K562 (cell line): ENCODE measurements around the gene BCL11A. TPM values are rescaled to one million over a fixed set of nuclear protein-coding genes. Genes with fewer than 3 reads are reported as not detected.

Experiments
- FOXJ2 ChIP-seq: fragments of 200-800 bp; sonication (Bioruptor generic); IDR thresholded peaks from 2 replicates; pipeline ENCODE4 v1.6.1; 2016; ENCODE audit warnings: missing genetic modification characterization, missing compliant biosample characterization
- LARP7 ChIP-seq: fragments of 450-650 bp; IDR thresholded peaks from 2 replicates; pipeline ENCODE4 v1.6.1; 2016
- NFATC3 ChIP-seq: fragments of 450-650 bp; IDR thresholded peaks from 2 replicates; pipeline ENCODE4 v1.6.1; 2017; ENCODE audit warnings: mild to moderate bottlenecking
- NFXL1 ChIP-seq: fragments of 450-650 bp; formaldehyde crosslinking; IDR thresholded peaks from 2 replicates; pipeline ENCODE4 v1.4.0; 2021; ENCODE audit warnings: mild to moderate bottlenecking
- RBM14 ChIP-seq: fragments of 200-400 bp; formaldehyde crosslinking; IDR thresholded peaks from 2 replicates; pipeline ENCODE4 v1.6.1; 2018; ENCODE audit warnings: low read depth, mild to moderate bottlenecking, low read length, moderate library complexity, borderline replicate concordance; ENCODE audit not compliant: insufficient read depth
- polyA plus RNA-seq, 8 experiments: library from polyadenylated mRNA; depleted of rRNA in 4 of 8; stranded (reverse) in 5 of 8; unstranded in 3 of 8; fragments of >200 nt; fragmentation: Nextera tagmentation in 2 of 8; fragmentation: Illumina TruSeq in 1 of 8; extraction: Ambion mirVana in 2 of 8; extraction: Trizol in 1 of 8; gene quantifications; 2 replicates each; pipeline versions ENCODE4 v1.2.1 to v1.2.3, GENCODE V29; 2011 to 2014; ENCODE audit warnings: inconsistent platforms in 1 of 8, missing spikeins in 1 of 8
- total RNA-seq, 7 experiments: library from RNA; depleted of rRNA in 6 of 7; stranded (reverse); fragments of >200 nt in 6 of 7; fragmentation: Illumina TruSeq in 2 of 7; extraction: Trizol in 2 of 7; gene quantifications; 2 replicates each; pipeline versions ENCODE4 v1.2.1 to v1.2.3, GENCODE V29; 2011 to 2021; ENCODE audit warnings: low replicate concordance in 1 of 7
- TF ChIP-seq, protein P1 (sequence below), 3 experiments: fragments of 200-800 bp in 1 of 3; fragments of 250-450 bp in 1 of 3; fragments of 450-650 bp in 1 of 3; sonication (Bioruptor Pico) in 1 of 3; sonication (Bioruptor generic) in 1 of 3; formaldehyde crosslinking in 1 of 3; IDR thresholded peaks; 2 replicates each; pipeline versions ENCODE4 v1.6.1 to v1.8.0; 2016 to 2022; ENCODE audit warnings: mild to moderate bottlenecking in 2 of 3, missing genetic modification characterization in 2 of 3, missing compliant biosample characterization in 1 of 3, moderate library complexity in 1 of 3
- TF ChIP-seq, protein P2 (sequence below), 2 experiments: fragments of 450-650 bp; IDR thresholded peaks; 2 replicates each; pipeline ENCODE4 v1.6.1; 2016; ENCODE audit warnings: mild to moderate bottlenecking in 2 of 2, borderline replicate concordance in 1 of 2, low read depth in 1 of 2, moderate library complexity in 1 of 2
- TF ChIP-seq, protein P3 (sequence below): IDR thresholded peaks from 2 replicates; pipeline ENCODE4 v1.6.1; 2014; ENCODE audit warnings: antibody characterized with exemption
- TF ChIP-seq, protein P4 (sequence below): fragments of 450-650 bp; formaldehyde crosslinking; IDR thresholded peaks from 2 replicates; pipeline ENCODE4 v1.4.0; 2020; ENCODE audit warnings: mild to moderate bottlenecking
- TF ChIP-seq, protein P5 (sequence below): sonication (generic); formaldehyde crosslinking; IDR thresholded peaks from 2 replicates; pipeline ENCODE4 v1.5.0; 2020; ENCODE audit warnings: missing genetic modification reagents

The BCL11A gene
- total and polyA plus RNA-seq, 9 of the 15 experiments (the other 6 are each of a cell fraction or from before 2014, with no cell fraction given), result 0.13 TPM; not detected in 8

DNA sequence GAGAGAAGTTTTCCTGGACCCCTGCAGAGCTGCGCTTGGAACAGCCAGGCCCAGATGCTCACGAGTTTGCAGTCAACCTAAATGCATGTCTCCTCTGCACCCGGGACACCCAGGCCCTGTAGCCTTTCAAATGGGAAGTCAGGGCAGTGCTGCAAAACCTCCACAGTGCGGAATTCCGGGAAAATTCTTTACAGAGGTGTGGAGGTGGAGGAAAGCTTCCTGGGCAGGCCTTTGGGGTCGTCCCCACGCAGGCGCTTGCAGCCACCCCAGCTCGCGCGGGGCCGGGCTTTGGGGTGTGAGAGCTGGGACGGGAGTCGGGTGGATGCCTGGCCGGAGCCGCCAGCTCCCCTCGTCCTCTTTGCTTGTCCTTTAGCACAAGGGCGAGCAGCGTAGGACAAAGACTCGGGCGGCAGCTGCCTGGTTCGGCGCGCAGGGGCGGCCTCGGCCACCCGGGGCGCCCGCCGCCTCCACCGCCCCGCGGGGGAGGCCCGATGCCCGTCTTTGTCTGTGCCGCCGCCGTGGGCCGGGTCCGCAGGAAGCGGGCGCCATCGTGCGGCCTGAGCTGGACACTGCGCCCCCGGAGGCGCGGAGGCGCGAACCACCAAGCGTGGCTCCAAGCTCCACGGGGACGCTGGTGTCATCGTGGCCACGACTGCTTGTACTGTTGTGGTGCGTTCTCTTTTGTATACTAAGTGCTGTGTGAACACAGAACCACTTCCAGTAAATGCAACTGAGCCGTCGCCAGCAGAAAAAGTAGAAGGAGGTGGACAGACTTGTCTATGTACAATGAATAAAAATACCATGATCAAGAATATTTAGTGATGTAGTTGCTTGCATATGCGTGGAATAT, 28.2 kb upstream of the BCL11A start (continued):
- TF ChIP-seq, protein P1, sequence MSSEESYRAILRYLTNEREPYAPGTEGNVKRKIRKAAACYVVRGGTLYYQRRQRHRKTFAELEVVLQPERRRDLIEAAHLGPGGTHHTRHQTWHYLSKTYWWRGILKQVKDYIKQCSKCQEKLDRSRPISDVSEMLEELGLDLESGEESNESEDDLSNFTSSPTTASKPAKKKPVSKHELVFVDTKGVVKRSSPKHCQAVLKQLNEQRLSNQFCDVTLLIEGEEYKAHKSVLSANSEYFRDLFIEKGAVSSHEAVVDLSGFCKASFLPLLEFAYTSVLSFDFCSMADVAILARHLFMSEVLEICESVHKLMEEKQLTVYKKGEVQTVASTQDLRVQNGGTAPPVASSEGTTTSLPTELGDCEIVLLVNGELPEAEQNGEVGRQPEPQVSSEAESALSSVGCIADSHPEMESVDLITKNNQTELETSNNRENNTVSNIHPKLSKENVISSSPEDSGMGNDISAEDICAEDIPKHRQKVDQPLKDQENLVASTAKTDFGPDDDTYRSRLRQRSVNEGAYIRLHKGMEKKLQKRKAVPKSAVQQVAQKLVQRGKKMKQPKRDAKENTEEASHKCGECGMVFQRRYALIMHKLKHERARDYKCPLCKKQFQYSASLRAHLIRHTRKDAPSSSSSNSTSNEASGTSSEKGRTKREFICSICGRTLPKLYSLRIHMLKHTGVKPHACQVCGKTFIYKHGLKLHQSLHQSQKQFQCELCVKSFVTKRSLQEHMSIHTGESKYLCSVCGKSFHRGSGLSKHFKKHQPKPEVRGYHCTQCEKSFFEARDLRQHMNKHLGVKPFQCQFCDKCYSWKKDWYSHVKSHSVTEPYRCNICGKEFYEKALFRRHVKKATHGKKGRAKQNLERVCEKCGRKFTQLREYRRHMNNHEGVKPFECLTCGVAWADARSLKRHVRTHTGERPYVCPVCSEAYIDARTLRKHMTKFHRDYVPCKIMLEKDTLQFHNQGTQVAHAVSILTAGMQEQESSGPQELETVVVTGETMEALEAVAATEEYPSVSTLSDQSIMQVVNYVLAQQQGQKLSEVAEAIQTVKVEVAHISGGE (CRISPR knock-in tag; IDR thresholded peaks at IDR 0.05), result no peak
- TF ChIP-seq, protein P2, sequence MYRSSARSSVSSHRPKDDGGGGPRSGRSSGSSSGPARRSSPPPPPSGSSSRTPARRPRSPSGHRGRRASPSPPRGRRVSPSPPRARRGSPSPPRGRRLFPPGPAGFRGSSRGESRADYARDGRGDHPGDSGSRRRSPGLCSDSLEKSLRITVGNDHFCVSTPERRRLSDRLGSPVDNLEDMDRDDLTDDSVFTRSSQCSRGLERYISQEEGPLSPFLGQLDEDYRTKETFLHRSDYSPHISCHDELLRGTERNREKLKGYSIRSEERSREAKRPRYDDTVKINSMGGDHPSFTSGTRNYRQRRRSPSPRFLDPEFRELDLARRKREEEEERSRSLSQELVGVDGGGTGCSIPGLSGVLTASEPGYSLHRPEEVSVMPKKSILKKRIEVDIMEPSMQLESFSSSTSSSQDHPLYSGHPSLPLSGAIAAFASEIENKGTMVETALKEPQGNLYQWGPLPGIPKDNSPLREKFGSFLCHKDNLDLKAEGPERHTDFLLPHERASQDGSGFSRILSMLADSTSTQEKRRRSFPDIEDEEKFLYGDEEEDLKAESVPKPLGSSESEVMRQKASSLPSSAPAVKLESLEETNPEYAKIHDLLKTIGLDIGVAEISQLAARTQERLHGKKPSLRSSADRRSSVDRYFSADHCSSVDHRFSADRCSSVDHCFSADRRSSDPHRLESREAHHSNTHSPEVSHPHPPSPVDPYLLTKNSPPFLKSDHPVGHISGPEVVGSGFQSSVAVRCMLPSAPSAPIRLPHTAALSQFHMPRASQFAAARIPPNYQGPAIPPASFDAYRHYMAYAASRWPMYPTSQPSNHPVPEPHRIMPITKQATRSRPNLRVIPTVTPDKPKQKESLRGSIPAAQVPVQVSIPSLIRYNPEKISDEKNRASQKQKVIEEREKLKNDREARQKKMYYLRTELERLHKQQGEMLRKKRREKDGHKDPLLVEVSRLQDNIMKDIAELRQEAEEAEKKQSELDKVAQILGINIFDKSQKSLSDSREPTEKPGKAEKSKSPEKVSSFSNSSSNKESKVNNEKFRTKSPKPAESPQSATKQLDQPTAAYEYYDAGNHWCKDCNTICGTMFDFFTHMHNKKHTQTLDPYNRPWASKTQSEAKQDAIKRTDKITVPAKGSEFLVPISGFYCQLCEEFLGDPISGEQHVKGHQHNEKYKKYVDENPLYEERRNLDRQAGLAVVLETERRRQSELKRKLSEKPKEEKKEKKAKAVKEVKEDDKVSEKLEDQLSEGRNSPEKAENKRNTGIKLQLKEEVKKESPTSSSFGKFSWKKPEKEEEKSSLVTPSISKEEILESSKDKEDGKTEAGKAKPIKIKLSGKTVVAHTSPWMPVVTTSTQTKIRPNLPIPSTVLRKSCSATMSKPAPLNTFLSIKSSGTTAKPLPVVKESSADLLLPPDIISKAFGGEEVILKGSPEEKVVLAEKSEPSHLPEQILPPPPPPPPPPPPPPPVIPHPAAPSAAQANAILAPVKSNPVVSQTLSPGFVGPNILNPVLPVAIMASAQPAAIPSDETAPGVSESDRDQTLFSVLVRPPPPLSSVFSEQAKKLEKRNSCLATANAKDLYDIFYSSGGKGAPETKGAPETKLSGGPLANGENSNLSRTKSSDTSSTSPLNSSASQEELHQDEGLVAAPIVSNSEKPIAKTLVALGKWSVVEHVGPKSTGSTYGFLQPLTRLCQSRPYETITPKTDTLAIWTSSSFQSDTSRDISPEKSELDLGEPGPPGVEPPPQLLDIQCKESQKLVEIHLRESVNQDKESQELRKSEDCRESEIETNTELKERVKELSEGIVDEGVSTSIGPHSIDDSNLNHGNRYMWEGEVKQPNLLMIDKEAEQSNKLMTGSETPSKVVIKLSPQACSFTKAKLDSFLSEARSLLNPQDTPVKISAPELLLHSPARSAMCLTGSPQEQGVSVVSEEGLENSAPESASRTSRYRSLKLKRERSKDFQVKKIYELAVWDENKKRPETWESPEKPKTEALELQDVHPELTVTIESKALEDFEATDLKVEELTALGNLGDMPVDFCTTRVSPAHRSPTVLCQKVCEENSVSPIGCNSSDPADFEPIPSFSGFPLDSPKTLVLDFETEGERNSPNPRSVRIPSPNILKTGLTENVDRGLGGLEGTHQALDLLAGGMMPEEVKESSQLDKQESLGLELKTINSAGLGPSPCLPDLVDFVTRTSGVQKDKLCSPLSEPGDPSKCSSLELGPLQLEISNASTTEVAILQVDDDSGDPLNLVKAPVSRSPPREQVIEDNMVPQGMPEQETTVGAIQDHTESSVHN (IDR thresholded peaks at IDR 0.05; ENCODE audit: borderline replicate concordance in 1 of 2, low read depth in 1 of 2), result no peak
- TF ChIP-seq RBM14, result no peak
- TF ChIP-seq, protein P3, sequence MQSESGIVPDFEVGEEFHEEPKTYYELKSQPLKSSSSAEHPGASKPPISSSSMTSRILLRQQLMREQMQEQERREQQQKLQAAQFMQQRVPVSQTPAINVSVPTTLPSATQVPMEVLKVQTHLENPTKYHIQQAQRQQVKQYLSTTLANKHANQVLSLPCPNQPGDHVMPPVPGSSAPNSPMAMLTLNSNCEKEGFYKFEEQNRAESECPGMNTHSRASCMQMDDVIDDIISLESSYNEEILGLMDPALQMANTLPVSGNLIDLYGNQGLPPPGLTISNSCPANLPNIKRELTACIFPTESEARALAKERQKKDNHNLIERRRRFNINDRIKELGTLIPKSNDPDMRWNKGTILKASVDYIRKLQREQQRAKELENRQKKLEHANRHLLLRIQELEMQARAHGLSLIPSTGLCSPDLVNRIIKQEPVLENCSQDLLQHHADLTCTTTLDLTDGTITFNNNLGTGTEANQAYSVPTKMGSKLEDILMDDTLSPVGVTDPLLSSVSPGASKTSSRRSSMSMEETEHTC, result no peak
- TF ChIP-seq, protein P4, sequence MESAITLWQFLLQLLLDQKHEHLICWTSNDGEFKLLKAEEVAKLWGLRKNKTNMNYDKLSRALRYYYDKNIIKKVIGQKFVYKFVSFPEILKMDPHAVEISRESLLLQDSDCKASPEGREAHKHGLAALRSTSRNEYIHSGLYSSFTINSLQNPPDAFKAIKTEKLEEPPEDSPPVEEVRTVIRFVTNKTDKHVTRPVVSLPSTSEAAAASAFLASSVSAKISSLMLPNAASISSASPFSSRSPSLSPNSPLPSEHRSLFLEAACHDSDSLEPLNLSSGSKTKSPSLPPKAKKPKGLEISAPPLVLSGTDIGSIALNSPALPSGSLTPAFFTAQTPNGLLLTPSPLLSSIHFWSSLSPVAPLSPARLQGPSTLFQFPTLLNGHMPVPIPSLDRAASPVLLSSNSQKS, result no peak
- no peak for TF ChIP-seq FOXJ2 (tag)
- TF ChIP-seq NFXL1 (CRISPR knock-in tag), result no peak
- TF ChIP-seq, protein P5, sequence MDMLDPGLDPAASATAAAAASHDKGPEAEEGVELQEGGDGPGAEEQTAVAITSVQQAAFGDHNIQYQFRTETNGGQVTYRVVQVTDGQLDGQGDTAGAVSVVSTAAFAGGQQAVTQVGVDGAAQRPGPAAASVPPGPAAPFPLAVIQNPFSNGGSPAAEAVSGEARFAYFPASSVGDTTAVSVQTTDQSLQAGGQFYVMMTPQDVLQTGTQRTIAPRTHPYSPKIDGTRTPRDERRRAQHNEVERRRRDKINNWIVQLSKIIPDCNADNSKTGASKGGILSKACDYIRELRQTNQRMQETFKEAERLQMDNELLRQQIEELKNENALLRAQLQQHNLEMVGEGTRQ, result no peak
- TF ChIP-seq LARP7, result no peak
- no peak for TF ChIP-seq NFATC3
